GM12878 (cell line): Measurements from ENCODE around the gene AOPEP. TPM values are rescaled to one million over a fixed set of nuclear protein-coding genes. Genes with fewer than 3 reads are reported as not detected.

ENCODE experiments used
- ATAC-seq: fragments of 200-7000 bp; cut with Tn5 transposase; 3 replicates; pipeline ENCODE4 v1.9.1; 2020; ENCODE audit warnings: mild to moderate bottlenecking, moderate library complexity
- BruUV-seq: library from RNA; stranded (reverse); fragments of 400-500 nt; replicated peaks from 2 replicates; lab custom pipeline; 2021; lab: Mats Ljungman, UMichigan
- CTCF ChIA-PET: fragments of 300-600 bp; sonication (Branson Sonifier 250); formaldehyde crosslinking; extraction: SDS; loops from one replicate; lab custom pipeline; 2021; ENCODE audit warnings: inconsistent platforms; lab: Yijun Ruan, JAX
- POLR2A ChIA-PET: fragments of 350-600 bp; formaldehyde crosslinking; extraction: SDS; loops from one replicate; lab custom pipeline; 2021; ENCODE audit warnings: inconsistent platforms; lab: Charles Lee
- RAD21 ChIA-PET: fragments of 300-600 bp; sonication (Branson Sonifier 250); formaldehyde crosslinking; loops from one replicate; lab custom pipeline; 2023; ENCODE audit warnings: antibody characterized with exemption; ENCODE audit not compliant: unreplicated experiment; lab: Charles Lee
- SMC1A ChIA-PET: fragments of 300-600 bp; sonication (Branson Sonifier 250); formaldehyde crosslinking; loops from one replicate; lab custom pipeline; 2023; ENCODE audit not compliant: unreplicated experiment, uncharacterized antibody; lab: Charles Lee
- DNase-seq: peaks from one replicate; pipeline ENCODE4 v3.0.0-alpha.2; 2011; ENCODE audit warnings: low read depth, low spot score
- FAIRE-seq: peaks from 3 replicates; lab custom pipeline; 2011; peaks lifted over from hg19 to GRCh38; lab: Jason Lieb, UNC
- H2AFZ ChIP-seq: 2 replicates; pipeline ENCODE4 v1.6.0; 2011; ENCODE audit warnings: low read depth, low read length, control low read depth; ENCODE audit not compliant: control insufficient read depth
- H3K27ac ChIP-seq: 2 replicates; pipeline ENCODE4 v1.5.1; 2011; ENCODE audit warnings: control low read depth; ENCODE audit not compliant: control insufficient read depth, insufficient read depth
- H3K27me3 ChIP-seq, 2 experiments: replicated peaks in 1 of 2; 2 replicates each; pipeline versions ENCODE4 v1.6.0 to v1.6.1; 2011; ENCODE audit warnings: low read length in 1 of 2; ENCODE audit not compliant: control insufficient read depth in 2 of 2, insufficient read depth in 2 of 2
- H3K36me3 ChIP-seq, 2 experiments: 2 replicates each; pipeline ENCODE4 v1.5.1; 2011; ENCODE audit warnings: low read length in 1 of 2; ENCODE audit not compliant: control insufficient read depth in 2 of 2, insufficient read depth in 2 of 2
- H3K4me1 ChIP-seq: 2 replicates; pipeline ENCODE4 v1.6.1; 2011; ENCODE audit warnings: mild to moderate bottlenecking, low read length, moderate library complexity, mixed read lengths; ENCODE audit not compliant: control insufficient read depth, insufficient read depth
- H3K4me2 ChIP-seq: 2 replicates; pipeline ENCODE4 v1.6.0; 2011; ENCODE audit warnings: control low read depth; ENCODE audit not compliant: control insufficient read depth, insufficient read depth
- H3K4me3 ChIP-seq: fragments of 200-600 bp; sonication (generic); 2 replicates; pipeline ENCODE4 v1.5.1; 2016
- H3K79me2 ChIP-seq: 2 replicates; pipeline ENCODE4 v1.6.0; 2011; ENCODE audit warnings: low read length; ENCODE audit not compliant: control insufficient read depth, insufficient read depth
- H3K9ac ChIP-seq: 2 replicates; pipeline ENCODE4 v1.8.0; 2011; ENCODE audit warnings: low read length, control low read depth, mixed read lengths; ENCODE audit not compliant: control insufficient read depth, insufficient read depth
- H3K9me3 ChIP-seq: replicated peaks from 3 replicates; pipeline ENCODE4 v1.5.1; 2011; ENCODE audit warnings: mild to moderate bottlenecking, low read length; ENCODE audit not compliant: control insufficient read depth, insufficient read depth
- H4K20me1 ChIP-seq: 2 replicates; pipeline ENCODE4 v1.6.0; 2011; ENCODE audit not compliant: control insufficient read depth, insufficient read depth
- BRCA1 ChIP-seq: IDR thresholded peaks from 2 replicates; pipeline ENCODE4 v1.6.1; 2011; ENCODE audit warnings: low read depth, low read length, improper control_type of control experiment
- ESRRA ChIP-seq: IDR thresholded peaks from 2 replicates; pipeline ENCODE4 v1.6.1; 2012; ENCODE audit warnings: mild to moderate bottlenecking, low read length, improper control_type of control experiment
- ETV6 ChIP-seq, 2 experiments: fragments of 450-650 bp in 1 of 2; IDR thresholded peaks in 1 of 2; conservative IDR thresholded peaks in 1 of 2; 2 replicates each; pipeline ENCODE4 v1.6.1; 2014; ENCODE audit warnings: antibody characterized with exemption in 1 of 2, borderline replicate concordance in 1 of 2, low read depth in 1 of 2, mild to moderate bottlenecking in 1 of 2, moderate library complexity in 1 of 2
- FOXK2 ChIP-seq: fragments of 450-650 bp; IDR thresholded peaks from 2 replicates; pipeline ENCODE4 v1.6.1; 2017; ENCODE audit warnings: mild to moderate bottlenecking, moderate library complexity
- HCFC1 ChIP-seq: fragments of 150-350 bp; IDR thresholded peaks from 2 replicates; pipeline ENCODE4 v1.6.1; 2014; ENCODE audit warnings: low read length
- JUNB ChIP-seq: IDR thresholded peaks from 2 replicates; pipeline ENCODE4 v1.6.1; 2016; ENCODE audit warnings: antibody characterized with exemption, mild to moderate bottlenecking
- MEF2B ChIP-seq: fragments of 450-650 bp; IDR thresholded peaks from 2 replicates; pipeline ENCODE4 v1.6.1; 2018; ENCODE audit warnings: mild to moderate bottlenecking, moderate library complexity; ENCODE audit not compliant: partially characterized antibody, poor library complexity, severe bottlenecking
- PML ChIP-seq: IDR thresholded peaks from 2 replicates; pipeline ENCODE4 v1.6.1; 2012; ENCODE audit warnings: low read length, inconsistent platforms
- RB1 ChIP-seq: fragments of 450-650 bp; formaldehyde crosslinking; IDR thresholded peaks from 2 replicates; pipeline ENCODE4 v1.6.1; 2017; ENCODE audit warnings: mild to moderate bottlenecking, borderline replicate concordance
- RUNX3 ChIP-seq: IDR thresholded peaks from 2 replicates; pipeline ENCODE4 v1.6.1; 2012; ENCODE audit warnings: low read length, inconsistent platforms
- SPI1 ChIP-seq: IDR thresholded peaks from 2 replicates; pipeline ENCODE4 v1.6.1; 2011; ENCODE audit warnings: low read depth, mild to moderate bottlenecking, low read length, moderate library complexity, borderline replicate concordance; ENCODE audit not compliant: insufficient read depth
- SREBF1 ChIP-seq: IDR thresholded peaks from 2 replicates; pipeline ENCODE4 v1.6.1; 2012; ENCODE audit warnings: mild to moderate bottlenecking, low read length
- STAT3 ChIP-seq: IDR thresholded peaks from 2 replicates; pipeline ENCODE4 v1.6.1; 2011; ENCODE audit warnings: low read depth, low read length, improper control_type of control experiment
- ZNF207 ChIP-seq: fragments of 450-650 bp; IDR thresholded peaks from 2 replicates; pipeline ENCODE4 v1.6.1; 2014; ENCODE audit warnings: antibody characterized with exemption, mild to moderate bottlenecking, borderline replicate concordance
- WGBS: methylation state at CpG from one replicate; pipeline ENCODE4 v1.1.6; 2016; ENCODE audit warnings: low lambda C conversion rate; ENCODE audit not compliant: insufficient replicate concordance, insufficient coverage; ENCODE audit errors: missing lambda C conversion rate; 5-methylcytosine and 5-hydroxymethylcytosine counted together
- in situ Hi-C: fragments of 300-500 bp; cut with MboI; formaldehyde crosslinking; loops from 9 replicates; pipeline ENCODE4 v1.14.3; 2018; ENCODE audit warnings: mixed read lengths
- intact Hi-C: fragments of 100-400 bp; cut with micrococcal nuclease; formaldehyde crosslinking; loops from one replicate; pipeline ENCODE4 v1.14.2; 2022; ENCODE audit not compliant: unreplicated experiment
- polyA plus RNA-seq, 11 experiments: library from polyadenylated mRNA; depleted of rRNA in 4 of 11; unstranded in 6 of 11; stranded (reverse) in 5 of 11; fragments of >200 nt; fragmentation: Nextera tagmentation in 4 of 11; fragmentation: Illumina TruSeq in 1 of 11; extraction: Ambion mirVana in 4 of 11; extraction: Trizol in 1 of 11; gene quantifications; 1 replicate in 1 of 11; 2 replicates in 10 of 11; pipeline versions ENCODE4 v1.2.1 to v1.2.3, GENCODE V29; 2011 to 2016; ENCODE audit warnings: inconsistent platforms in 2 of 11, missing spikeins in 2 of 11, low read depth in 1 of 11
- total RNA-seq, 4 experiments: library from RNA; depleted of rRNA in 3 of 4; stranded (reverse); fragments of >200 nt in 3 of 4; fragmentation: Illumina TruSeq in 1 of 4; extraction: Trizol in 1 of 4; gene quantifications; 2 replicates each; pipeline versions ENCODE4 v1.2.1 to v1.2.3, GENCODE V29; 2013 to 2021
- TF ChIP-seq, protein P1 (sequence below): IDR thresholded peaks from 2 replicates; pipeline ENCODE4 v1.6.1; 2012; ENCODE audit warnings: low read length, inconsistent platforms
- TF ChIP-seq, protein P2 (sequence below): fragments of 450-650 bp; IDR thresholded peaks from 2 replicates; pipeline ENCODE4 v1.6.1; 2018; ENCODE audit warnings: mild to moderate bottlenecking, low read depth, moderate library complexity; ENCODE audit not compliant: partially characterized antibody
- TF ChIP-seq, protein P3 (sequence below): IDR thresholded peaks from 2 replicates; pipeline ENCODE4 v1.6.1; 2011; ENCODE audit warnings: low read depth, low read length, improper control_type of control experiment, borderline replicate concordance
- TF ChIP-seq, protein P4 (sequence below): fragments of 450-650 bp; IDR thresholded peaks from 2 replicates; pipeline ENCODE4 v1.6.1; 2018; ENCODE audit warnings: borderline replicate concordance, mild to moderate bottlenecking; ENCODE audit not compliant: partially characterized antibody

The AOPEP gene
- total and polyA plus RNA-seq, 10 of the 15 experiments (the other 5 are each of a cell fraction or from before 2014, with no cell fraction given), result 2.3 to 16.9 (median 10.1) TPM

DNA sequence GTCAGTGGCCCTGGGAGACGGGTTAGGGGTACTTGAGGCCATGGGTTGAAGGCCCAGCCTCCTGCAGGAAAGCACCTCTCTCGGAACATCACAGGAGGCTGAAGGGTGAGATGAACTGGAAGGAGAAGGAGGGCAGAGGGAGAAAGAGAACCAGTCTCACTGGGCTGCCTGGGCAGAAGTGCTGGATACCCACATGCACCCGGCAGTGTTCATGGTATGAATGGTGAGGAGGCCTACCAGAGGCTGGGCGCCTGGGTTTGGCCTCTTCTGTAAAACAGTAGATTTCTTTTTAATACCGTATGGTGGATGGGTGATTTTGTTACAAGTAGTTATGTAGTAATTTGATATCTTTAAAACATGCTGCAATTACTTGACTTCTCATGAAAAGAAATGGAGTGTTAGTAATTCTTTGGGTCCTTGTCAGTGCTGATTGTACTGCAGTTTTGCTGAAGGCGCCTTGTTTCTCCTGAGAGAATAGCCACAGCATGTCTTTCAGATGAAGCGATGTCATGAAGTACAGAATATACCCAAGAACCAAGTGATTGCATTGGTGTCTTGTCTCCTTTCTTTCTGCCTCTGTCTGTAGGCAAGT, 332.4 kb downstream of the AOPEP start:
- WGBS, result 93% methylated on average over 7 of the region's 7 CpGs

More for the DNA sequence above, 332.4 kb downstream of the AOPEP start:
- no TSS peak for BruUV-seq
- Histone ChIP-seq H2AFZ (no peak overlapping the region), H4K20me1 (no peaks in the 10 kb centered on the region), H3K27ac (no peak overlapping the region), H3K4me2 (no peak overlapping the region), H3K9me3 (no peaks in the 10 kb centered on the region), H3K4me1 (no peaks in the 10 kb centered on the region), H3K4me3 (no peak overlapping the region), H3K79me2 (no peaks in the 10 kb centered on the region), H3K27me3 (no peaks in the 10 kb centered on the region), H3K9ac (no peak overlapping the region), H3K36me3 (peaks cover 4% of the 10 kb centered on the region in 2 experiments; a peak in 2 of 4 replicates)
- intact Hi-C loops (no loop called here), in situ Hi-C loops (no loop called here)
- ChIA-PET SMC1A (no interaction called here), CTCF (no interaction called here), RAD21 (no interaction called here), POLR2A (no interaction called here)
- no peak for FAIRE-seq
- no peak for DNase-seq
- TF ChIP-seq SREBF1 (no peak), JUNB (no peak), FOXK2 (no peak), SPI1 (no peak), ZNF207 (no peak), HCFC1 (no peak), RUNX3 (no peak), PML (no peak), ETV6 (conservative IDR thresholded peaks at IDR 0.05 in 1 of 2, IDR thresholded peaks at IDR 0.05 in 1 of 2; ENCODE audit: borderline replicate concordance in 1 of 2, low read depth in 1 of 2) (no peak), RB1 (no peak), ESRRA (no peak), BRCA1 (no peak), STAT3 (no peak), MEF2B (no peak)
- TF ChIP-seq, protein P1, sequence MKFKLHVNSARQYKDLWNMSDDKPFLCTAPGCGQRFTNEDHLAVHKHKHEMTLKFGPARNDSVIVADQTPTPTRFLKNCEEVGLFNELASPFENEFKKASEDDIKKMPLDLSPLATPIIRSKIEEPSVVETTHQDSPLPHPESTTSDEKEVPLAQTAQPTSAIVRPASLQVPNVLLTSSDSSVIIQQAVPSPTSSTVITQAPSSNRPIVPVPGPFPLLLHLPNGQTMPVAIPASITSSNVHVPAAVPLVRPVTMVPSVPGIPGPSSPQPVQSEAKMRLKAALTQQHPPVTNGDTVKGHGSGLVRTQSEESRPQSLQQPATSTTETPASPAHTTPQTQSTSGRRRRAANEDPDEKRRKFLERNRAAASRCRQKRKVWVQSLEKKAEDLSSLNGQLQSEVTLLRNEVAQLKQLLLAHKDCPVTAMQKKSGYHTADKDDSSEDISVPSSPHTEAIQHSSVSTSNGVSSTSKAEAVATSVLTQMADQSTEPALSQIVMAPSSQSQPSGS, result no peak
- TF ChIP-seq, protein P2, sequence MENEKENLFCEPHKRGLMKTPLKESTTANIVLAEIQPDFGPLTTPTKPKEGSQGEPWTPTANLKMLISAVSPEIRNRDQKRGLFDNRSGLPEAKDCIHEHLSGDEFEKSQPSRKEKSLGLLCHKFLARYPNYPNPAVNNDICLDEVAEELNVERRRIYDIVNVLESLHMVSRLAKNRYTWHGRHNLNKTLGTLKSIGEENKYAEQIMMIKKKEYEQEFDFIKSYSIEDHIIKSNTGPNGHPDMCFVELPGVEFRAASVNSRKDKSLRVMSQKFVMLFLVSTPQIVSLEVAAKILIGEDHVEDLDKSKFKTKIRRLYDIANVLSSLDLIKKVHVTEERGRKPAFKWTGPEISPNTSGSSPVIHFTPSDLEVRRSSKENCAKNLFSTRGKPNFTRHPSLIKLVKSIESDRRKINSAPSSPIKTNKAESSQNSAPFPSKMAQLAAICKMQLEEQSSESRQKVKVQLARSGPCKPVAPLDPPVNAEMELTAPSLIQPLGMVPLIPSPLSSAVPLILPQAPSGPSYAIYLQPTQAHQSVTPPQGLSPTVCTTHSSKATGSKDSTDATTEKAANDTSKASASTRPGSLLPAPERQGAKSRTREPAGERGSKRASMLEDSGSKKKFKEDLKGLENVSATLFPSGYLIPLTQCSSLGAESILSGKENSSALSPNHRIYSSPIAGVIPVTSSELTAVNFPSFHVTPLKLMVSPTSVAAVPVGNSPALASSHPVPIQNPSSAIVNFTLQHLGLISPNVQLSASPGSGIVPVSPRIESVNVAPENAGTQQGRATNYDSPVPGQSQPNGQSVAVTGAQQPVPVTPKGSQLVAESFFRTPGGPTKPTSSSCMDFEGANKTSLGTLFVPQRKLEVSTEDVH, result no peak
- TF ChIP-seq, protein P3, sequence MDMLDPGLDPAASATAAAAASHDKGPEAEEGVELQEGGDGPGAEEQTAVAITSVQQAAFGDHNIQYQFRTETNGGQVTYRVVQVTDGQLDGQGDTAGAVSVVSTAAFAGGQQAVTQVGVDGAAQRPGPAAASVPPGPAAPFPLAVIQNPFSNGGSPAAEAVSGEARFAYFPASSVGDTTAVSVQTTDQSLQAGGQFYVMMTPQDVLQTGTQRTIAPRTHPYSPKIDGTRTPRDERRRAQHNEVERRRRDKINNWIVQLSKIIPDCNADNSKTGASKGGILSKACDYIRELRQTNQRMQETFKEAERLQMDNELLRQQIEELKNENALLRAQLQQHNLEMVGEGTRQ, result no peak
- TF ChIP-seq, protein P4, sequence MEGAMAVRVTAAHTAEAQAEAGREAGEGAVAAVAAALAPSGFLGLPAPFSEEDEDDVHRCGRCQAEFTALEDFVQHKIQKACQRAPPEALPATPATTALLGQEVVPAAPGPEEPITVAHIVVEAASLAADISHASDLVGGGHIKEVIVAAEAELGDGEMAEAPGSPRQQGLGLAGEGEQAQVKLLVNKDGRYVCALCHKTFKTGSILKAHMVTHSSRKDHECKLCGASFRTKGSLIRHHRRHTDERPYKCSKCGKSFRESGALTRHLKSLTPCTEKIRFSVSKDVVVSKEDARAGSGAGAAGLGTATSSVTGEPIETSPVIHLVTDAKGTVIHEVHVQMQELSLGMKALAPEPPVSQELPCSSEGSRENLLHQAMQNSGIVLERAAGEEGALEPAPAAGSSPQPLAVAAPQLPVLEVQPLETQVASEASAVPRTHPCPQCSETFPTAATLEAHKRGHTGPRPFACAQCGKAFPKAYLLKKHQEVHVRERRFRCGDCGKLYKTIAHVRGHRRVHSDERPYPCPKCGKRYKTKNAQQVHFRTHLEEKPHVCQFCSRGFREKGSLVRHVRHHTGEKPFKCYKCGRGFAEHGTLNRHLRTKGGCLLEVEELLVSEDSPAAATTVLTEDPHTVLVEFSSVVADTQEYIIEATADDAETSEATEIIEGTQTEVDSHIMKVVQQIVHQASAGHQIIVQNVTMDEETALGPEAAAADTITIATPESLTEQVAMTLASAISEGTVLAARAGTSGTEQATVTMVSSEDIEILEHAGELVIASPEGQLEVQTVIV, result no peak
- no peak for ATAC-seq
